NCI-H226 (cell line): Measurements from ENCODE around the gene TRAPPC6A.
"Not testable (repeated sequence)": the region's sequence is repeated elsewhere in the genome, so short reads cannot be mapped to it uniquely, and the experiment has no call there.

Source experiments
- DNase-seq: peaks from one replicate; pipeline ENCODE4 v3.0.0-alpha.2; 2015

The TRAPPC6A gene

DNA sequence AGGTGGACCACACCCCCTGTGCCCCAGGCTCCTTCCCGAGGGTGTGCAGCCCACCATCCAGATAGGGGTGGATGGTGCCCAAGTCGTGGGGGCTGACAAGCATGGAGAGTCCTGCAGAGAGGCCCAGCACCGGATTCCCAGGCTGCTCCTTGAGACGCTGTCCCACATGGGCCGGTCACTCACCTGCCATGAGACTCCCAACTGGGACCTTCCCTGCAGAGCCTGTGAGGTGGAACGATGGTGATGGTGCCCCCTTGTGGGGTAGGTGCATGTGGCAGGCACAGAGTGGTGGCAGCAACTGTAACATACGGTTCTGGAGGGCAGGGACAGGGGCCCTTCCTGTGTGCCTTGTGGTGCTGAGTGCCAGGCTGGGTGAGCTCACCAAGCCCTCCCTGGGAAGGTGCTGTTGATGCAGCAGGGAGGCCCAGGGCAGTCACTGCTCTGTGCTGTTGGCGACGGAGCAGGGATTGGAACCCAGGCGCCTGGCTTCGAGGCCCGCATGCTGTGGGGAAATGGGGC, 52.0 kb downstream of the TRAPPC6A start:
- peak; percentile 5 for DNase-seq

DNA sequence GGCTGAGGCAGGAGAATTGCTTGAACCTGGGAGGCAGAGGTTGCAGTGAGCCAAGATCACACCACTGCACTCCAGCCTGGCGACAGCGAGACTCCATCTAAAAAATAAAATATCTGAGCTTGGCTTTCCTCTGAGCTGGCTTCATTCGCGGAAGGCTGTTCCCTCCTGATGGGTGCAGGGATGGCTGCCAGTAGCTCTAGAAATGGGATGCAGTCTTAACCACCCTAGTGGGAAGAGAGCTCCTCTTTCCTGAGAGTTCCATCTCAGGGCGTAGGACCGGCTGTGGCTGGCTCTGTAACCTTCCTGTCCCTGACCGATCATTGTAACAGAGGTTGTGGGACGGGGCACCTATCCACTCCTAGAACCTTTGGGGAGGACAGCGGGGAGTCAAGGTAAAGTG, 52.7 kb downstream of the TRAPPC6A start:
- no peak for DNase-seq

DNA sequence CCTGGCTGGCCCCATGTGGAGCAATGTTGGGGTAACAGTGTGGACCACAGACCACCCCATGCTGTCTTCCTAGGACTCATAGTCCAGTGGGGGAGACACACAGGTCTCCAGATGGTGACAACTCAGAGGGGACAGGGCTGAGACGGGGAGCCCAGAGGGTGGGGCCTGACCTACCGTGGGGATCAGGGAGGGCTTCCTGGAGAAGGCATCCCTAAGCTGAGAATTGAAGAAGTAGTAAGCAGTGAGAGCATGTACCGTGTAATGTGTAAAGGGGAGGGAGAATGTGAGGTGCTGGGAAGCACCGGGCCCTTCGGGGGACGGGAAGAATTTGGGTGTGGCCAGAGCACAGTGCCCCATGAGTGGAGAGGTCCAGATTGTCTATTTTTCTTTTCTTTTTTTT, 54.0 kb downstream of the TRAPPC6A start:
- no peak for DNase-seq

DNA sequence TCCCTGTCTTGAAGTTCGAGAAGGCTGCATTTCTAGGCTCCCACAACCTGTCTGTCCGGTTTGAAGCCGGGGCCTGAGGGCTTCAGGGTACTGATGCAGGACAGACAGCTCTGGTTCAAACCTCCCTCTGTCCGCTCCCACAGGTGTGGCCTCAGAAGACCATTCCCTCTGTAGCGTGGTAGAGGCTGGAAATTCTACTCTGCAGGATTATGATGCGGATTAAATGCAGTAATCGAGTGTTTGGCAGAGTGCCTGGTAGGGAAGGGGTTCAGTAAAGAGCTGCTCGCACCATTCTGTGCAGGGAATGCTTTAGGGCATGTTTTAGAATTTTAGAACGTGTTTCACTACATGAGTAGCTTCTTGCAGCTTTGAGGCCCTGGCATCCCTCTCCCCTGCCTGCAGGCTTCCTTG, 54.6 kb downstream of the TRAPPC6A start:
- no peak for DNase-seq

DNA sequence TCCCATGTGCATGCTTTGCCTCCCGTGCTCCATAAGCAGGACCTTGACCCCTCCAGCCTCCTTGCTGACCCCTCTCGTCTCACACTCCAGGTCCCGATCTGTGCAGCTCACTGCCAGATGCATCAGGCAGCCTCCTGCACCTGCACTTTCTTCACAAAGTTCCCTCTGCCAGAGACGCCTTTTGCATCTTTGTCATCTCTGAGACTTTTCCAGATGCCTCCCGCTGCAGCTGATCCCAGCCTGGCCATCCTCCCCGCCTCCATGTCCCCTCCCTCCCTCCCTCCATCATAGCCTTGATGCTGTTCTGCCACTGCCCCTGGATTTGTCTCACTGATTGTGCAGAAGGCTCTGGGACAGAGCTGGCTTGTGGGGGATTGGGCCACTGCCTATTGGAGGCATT, 55.2 kb downstream of the TRAPPC6A start:
- DNase-seq, result no peak

DNA sequence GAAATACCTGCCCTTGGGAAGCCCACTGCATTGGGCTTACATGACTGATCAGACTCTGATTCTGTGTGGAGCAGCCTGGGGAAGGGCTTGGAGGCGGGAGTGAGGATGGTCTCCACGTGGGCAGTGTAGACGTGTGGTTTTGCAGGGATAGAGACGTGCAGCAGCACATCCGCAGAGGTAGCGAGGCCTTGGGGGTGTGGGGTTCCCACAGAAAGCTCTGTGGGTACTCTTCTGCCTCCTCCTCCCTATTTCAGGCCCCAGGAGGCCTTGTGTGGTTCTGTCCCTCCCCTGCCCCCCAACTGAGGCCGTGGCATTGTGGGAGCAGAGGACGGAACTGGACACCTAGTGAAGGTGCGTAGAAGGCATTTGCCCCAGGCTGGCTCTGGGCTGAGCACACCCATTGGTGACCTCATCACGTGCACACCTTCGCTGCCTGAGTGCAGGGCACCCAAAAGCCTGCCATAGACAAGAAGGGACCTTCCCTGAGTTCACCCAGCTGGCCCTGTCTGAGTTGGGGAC, 56.2 kb downstream of the TRAPPC6A start:
- no peak for DNase-seq

DNA sequence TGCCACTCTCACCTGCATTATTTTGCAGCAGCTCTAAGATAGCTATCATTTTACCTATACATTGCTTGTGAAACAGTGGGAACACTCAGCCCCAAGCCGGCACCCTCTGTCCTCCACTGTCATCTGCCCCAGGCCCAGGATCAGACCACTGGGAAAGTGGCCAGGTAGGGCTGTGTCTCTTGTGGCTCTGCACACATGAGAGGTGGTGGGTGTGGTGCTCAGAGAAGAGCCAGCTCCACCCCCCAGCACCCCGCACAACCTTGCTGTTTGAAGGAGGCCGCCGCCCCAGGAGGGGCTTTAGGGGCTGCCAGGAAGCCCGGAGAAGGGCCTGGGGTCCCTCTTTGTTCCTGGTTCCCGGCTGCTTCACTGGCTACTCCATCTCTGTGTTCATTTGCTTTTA, 58.5 kb downstream of the TRAPPC6A start:
- no peak for DNase-seq

DNA sequence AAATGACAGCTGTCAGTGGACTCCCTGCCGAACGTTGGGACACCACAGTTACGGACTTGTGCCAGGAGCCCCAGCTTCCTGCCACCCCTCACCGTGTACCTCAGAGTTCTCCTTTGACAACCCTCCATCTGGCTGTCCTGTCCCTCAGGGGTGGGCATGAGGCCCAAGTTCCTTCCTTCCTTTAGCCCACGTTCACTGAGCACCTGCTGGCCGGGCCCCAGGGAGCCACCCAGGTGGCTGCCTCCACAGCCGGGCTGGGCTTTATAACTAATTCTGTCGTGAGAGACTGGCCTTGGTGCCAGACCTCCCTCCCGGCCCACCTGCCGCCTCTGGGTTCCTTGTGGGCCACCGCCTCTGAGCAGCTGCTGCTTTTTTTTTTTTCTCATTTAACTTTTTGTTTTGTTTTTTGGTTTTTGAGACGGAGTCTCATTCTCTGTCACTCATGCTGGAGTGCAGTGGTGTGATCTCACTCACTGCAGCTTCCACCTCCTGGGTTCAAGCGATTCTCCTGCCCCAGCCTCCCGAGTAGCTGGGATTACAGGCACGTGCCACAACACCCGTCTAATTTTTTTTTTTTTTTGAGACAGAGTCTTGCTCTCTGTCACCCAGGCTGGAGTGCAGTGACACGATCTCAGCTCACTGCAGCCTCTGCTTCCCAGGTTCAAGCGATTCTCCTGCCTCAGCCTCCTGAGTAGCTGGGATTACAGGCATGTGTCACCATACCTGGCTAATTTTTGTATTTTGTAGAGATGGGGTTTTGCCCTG, 59.3 kb downstream of the TRAPPC6A start:
- not testable (repeated sequence) for DNase-seq

DNA sequence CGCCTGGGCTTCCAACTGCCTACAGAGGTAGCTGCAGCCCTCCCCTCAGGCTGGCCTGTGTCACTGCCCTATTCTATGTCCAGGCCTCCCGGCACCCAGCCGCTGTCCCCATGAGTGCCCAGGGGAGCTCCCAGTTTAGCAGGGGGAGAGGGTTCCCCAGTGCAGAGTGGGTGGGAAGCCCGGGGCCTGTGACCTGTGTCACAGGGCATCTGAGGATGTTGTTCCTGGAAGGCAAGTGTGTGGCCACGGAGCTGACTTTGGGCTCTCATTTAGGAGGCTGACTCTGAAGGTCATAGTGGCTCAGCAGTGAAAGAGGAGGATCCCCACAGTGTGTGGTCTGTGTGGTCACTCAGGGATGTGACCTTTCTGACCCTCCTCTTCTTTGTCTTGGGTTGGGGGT, 59.9 kb downstream of the TRAPPC6A start:
- no peak for DNase-seq

DNA sequence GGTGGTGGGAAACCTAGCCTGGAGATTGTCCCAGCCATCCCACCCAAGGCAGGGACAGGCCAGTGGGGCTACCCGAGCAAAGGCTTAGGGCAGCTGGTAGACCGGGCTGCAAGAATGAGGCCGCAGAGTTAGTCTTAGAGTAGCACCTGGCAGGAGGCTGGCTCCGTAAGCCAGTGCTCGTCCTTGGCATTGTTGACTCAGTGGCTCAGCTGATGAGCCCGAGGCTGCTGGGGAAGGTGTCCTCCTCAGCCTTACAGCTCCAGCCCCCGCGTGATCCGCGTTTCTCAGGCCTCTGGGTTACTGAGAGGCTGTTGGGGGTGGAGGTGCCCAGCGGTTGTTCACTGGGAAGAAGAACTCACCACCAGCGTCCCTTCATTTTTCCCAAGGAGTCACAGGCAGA, 60.4 kb downstream of the TRAPPC6A start:
- no peak for DNase-seq

DNA sequence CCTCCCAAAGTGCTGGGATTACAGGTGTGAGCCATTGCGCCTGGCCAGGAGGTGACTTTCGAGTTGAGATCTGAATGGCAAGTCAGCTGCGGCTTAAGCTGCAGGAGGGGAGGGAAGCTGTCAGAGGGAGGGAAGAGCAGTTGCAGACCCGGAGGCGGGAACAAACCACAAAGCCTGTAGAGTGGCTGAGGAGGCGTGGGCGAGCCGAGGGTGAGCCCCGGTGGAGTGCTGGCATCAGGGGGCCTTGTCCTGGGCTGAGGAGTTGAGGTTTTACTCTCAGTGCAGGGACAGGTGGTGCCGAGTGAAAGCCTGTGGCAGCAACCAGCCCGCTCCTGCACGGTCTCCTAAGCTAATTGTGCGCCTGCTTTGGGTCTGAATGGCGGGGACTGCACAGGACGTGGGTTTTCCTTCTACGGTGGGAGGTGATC, 60.9 kb downstream of the TRAPPC6A start:
- DNase-seq, result no peak

DNA sequence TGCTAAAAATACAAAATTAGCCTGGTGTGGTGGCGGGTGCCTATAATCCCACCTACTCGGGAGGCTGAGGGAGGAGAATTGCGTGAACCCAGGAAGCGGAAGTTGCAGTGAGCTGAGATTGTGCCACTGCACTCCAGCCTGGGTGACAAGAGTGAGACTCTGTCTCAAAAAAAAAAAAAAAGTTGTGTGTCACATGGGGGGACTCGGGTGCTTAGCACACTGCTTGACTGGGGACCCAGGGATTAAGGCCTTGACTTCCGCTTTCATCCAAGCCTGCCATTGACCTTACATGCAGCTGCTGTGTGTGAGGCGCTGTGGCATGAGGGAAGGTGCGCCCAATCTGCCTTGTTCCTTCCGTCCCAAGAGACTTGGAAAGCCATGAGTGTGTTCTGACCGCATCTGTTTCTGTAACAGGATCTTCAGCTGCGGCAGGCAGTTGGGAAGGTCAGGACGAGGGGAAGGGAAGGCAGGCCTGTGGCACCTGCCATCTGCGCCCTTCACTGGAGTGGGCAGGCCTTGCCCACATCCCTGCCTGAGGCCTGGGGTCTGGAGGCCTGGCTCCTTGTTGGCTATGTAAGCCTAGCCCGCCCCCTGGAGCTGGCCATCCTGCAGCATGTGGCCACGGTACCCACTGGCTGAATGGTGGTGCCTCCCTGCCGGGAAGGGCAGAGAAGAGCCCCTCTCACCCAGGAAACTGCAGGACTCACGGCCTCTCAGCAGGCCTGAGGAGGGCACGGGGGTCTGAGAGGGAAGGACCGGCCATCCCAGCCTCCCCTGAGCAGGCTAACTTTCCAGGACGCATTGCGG, 62.0 kb downstream of the TRAPPC6A start:
- DNase-seq, result no peak

DNA sequence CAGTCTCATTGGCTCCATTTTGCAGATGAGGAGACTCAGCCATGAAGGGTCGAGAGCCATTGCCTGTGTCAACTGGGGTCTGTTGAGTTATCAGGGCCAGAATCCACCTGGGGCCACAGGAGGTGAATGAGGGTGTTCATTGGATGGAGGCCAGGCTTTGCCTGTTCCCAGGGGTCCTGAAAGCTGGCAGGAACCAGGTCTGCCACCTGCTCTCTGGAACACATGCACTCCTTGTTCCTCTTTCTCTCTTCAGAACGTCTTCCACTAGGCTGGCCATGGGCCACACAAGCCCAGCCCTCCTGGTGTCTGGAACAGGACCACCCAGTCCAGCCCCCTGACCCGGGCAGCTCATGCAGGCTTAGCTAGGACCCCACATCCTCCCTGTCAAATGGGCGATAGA, 63.9 kb downstream of the TRAPPC6A start:
- no peak for DNase-seq

DNA sequence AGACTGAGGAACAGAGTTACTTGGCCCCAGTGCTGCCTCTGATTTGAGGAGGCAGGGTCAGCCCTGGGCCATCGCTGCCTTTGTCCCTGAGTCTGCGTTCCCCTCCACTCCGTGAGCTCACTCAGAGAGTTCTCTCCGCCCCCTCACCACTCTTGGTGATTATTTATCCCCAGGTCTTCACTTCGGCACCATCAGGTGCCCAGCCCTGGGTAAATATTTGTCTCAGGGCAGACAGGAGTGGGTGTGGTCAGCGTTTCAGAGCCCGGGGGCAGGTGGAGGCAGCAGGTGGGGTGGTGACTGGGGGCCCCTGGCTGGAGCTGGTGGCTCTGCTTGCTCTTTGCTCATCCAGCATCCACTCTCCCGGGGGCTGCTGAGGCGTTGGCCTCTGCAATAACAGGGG, 64.4 kb downstream of the TRAPPC6A start:
- DNase-seq, result no peak
